IMR-90 (cell line): ENCODE data around the gene CCDC141. TPM values are rescaled to one million over a fixed set of nuclear protein-coding genes. Genes with fewer than 3 reads are reported as not detected.

Experiments
- ATAC-seq: fragments of 200-7000 bp; cut with Tn5 transposase; 2 replicates; pipeline ENCODE4 v1.9.1; 2020; ENCODE audit warnings: low read depth, mild to moderate bottlenecking, moderate library complexity
- BruUV-seq: library from RNA; stranded (reverse); fragments of 400-500 nt; replicated peaks from 2 replicates; lab custom pipeline; 2021; lab: Mats Ljungman, UMichigan
- CTCF ChIA-PET: fragments of 300-600 bp; formaldehyde crosslinking; extraction: SDS; loops from one replicate; lab custom pipeline; 2021; ENCODE audit warnings: antibody characterized with exemption; lab: Yijun Ruan, JAX
- POLR2A ChIA-PET: fragments of 300-600 bp; sonication (Branson Sonifier 250); formaldehyde crosslinking; loops from one replicate; lab custom pipeline; 2022; ENCODE audit warnings: antibody characterized with exemption; ENCODE audit not compliant: unreplicated experiment; lab: Charles Lee
- DNase-seq: peaks from one replicate; pipeline ENCODE4 v3.0.0; 2013
- H2AFZ ChIP-seq: replicated peaks from 2 replicates; pipeline ENCODE3; 2013; ENCODE audit warnings: low read length, mild to moderate bottlenecking; ENCODE audit not compliant: poor library complexity
- H2AK5ac ChIP-seq: 2 replicates; pipeline ENCODE4 v1.6.1; 2013; ENCODE audit warnings: low read depth, low read length, inconsistent platforms
- H2AK9ac ChIP-seq: replicated peaks from 2 replicates; pipeline ENCODE3; 2013; ENCODE audit warnings: mild to moderate bottlenecking, low read depth, low read length, moderate library complexity; ENCODE audit not compliant: poor library complexity
- H2BK120ac ChIP-seq: 2 replicates; pipeline ENCODE4 v1.6.1; 2013; ENCODE audit warnings: low read depth, low read length, inconsistent platforms
- H2BK15ac ChIP-seq: 3 replicates; pipeline ENCODE4 v1.6.1; 2013; ENCODE audit warnings: low read depth, low read length, inconsistent platforms
- H2BK20ac ChIP-seq: 2 replicates; pipeline ENCODE4 v1.6.1; 2013; ENCODE audit warnings: low read depth, mild to moderate bottlenecking, inconsistent platforms, low read length, moderate library complexity
- H2BK5ac ChIP-seq: 2 replicates; pipeline ENCODE4 v1.6.1; 2013; ENCODE audit warnings: mild to moderate bottlenecking, low read depth, low read length, inconsistent platforms; ENCODE audit not compliant: poor library complexity, severe bottlenecking
- H3K14ac ChIP-seq: replicated peaks from 2 replicates; pipeline ENCODE4 v1.6.1; 2013; ENCODE audit warnings: low read depth, low read length, inconsistent platforms
- H3K18ac ChIP-seq: 2 replicates; pipeline ENCODE4 v1.6.1; 2013; ENCODE audit warnings: low read depth, low read length, control low read depth
- H3K23ac ChIP-seq: 2 replicates; pipeline ENCODE4 v1.6.1; 2013; ENCODE audit warnings: low read depth, low read length, inconsistent platforms
- H3K27ac ChIP-seq: 2 replicates; pipeline ENCODE4 v1.5.1; 2013; ENCODE audit warnings: mild to moderate bottlenecking, control low read depth, low read length; ENCODE audit not compliant: insufficient read depth
- H3K27me3 ChIP-seq: 2 replicates; pipeline ENCODE4 v1.6.1; 2013; ENCODE audit warnings: low read length; ENCODE audit not compliant: control insufficient read depth, insufficient read depth
- H3K36me3 ChIP-seq: 2 replicates; pipeline ENCODE4 v1.6.1; 2013; ENCODE audit warnings: low read length, mixed read lengths; ENCODE audit not compliant: control insufficient read depth, insufficient read depth
- H3K4ac ChIP-seq: 2 replicates; pipeline ENCODE4 v1.6.1; 2013; ENCODE audit warnings: low read depth, low read length, inconsistent platforms
- H3K4me1 ChIP-seq: 2 replicates; pipeline ENCODE4 v1.6.1; 2013; ENCODE audit warnings: low read length, mixed read lengths; ENCODE audit not compliant: control insufficient read depth, insufficient read depth
- H3K4me2 ChIP-seq: 2 replicates; pipeline ENCODE4 v1.6.1; 2013; ENCODE audit warnings: low read depth, mild to moderate bottlenecking, control low read depth, low read length, moderate library complexity
- H3K4me3 ChIP-seq: 2 replicates; pipeline ENCODE4 v1.5.1; 2013; ENCODE audit warnings: low read depth, mild to moderate bottlenecking, control low read depth, low read length, moderate library complexity; ENCODE audit not compliant: insufficient read depth
- H3K56ac ChIP-seq: 2 replicates; pipeline ENCODE4 v1.6.1; 2013; ENCODE audit warnings: low read length, inconsistent platforms; ENCODE audit not compliant: insufficient read depth; ENCODE audit errors: extremely low read depth
- H3K79me1 ChIP-seq, 2 experiments: 2 replicates each; pipeline ENCODE4 v1.6.1; 2013; ENCODE audit warnings: low read length in 2 of 2, inconsistent platforms in 1 of 2, low read depth in 1 of 2
- H3K9ac ChIP-seq: 2 replicates; pipeline ENCODE4 v1.6.1; 2013; ENCODE audit warnings: low read depth, low read length, control low read depth
- H3K9me1 ChIP-seq: 2 replicates; pipeline ENCODE4 v1.6.1; 2013; ENCODE audit warnings: low read length, inconsistent platforms; ENCODE audit not compliant: insufficient read depth
- H3K9me3 ChIP-seq: 2 replicates; pipeline ENCODE4 v1.6.1; 2013; ENCODE audit warnings: low read length; ENCODE audit not compliant: control insufficient read depth, insufficient read depth
- H4K20me1 ChIP-seq: 2 replicates; pipeline ENCODE4 v1.6.1; 2013; ENCODE audit warnings: low read length, inconsistent platforms; ENCODE audit not compliant: insufficient read depth
- H4K5ac ChIP-seq: 2 replicates; pipeline ENCODE4 v1.6.1; 2013; ENCODE audit warnings: mild to moderate bottlenecking, low read depth, low read length, control low read depth
- H4K8ac ChIP-seq, 2 experiments: 2 replicates each; pipeline ENCODE4 v1.6.1; 2013; ENCODE audit warnings: low read depth in 2 of 2, low read length in 2 of 2, control low read depth in 1 of 2, inconsistent platforms in 1 of 2
- H4K91ac ChIP-seq: 2 replicates; pipeline ENCODE4 v1.6.1; 2013; ENCODE audit warnings: low read depth, low read length, inconsistent platforms; ENCODE audit not compliant: insufficient read depth
- BHLHE40 ChIP-seq: fragments of 150-350 bp; IDR thresholded peaks from 2 replicates; pipeline ENCODE4 v1.6.1; 2016; ENCODE audit warnings: mild to moderate bottlenecking, low read depth, low read length
- CHD1 ChIP-seq: IDR thresholded peaks from 2 replicates; pipeline ENCODE4 v1.6.1; 2012; ENCODE audit warnings: low read depth, low read length, improper control_type of control experiment
- ELK1 ChIP-seq: fragments of 150-350 bp; IDR thresholded peaks from 2 replicates; pipeline ENCODE4 v1.6.1; 2016; ENCODE audit warnings: low read depth, mild to moderate bottlenecking, low read length, moderate library complexity, borderline replicate concordance
- FOS ChIP-seq: fragments of 150-350 bp; IDR thresholded peaks from 2 replicates; pipeline ENCODE4 v1.6.1; 2016; ENCODE audit warnings: low read depth, low read length
- MAZ ChIP-seq: IDR thresholded peaks from 2 replicates; pipeline ENCODE4 v1.6.1; 2012; ENCODE audit warnings: low read depth, mild to moderate bottlenecking, low read length, improper control_type of control experiment, moderate library complexity, borderline replicate concordance
- NFE2L2 ChIP-seq: fragments of 150-350 bp; IDR thresholded peaks from 2 replicates; pipeline ENCODE4 v1.6.1; 2016; ENCODE audit warnings: low read depth, mild to moderate bottlenecking, low read length
- POLR2A ChIP-seq: IDR thresholded peaks from 2 replicates; pipeline ENCODE4 v1.6.1; 2012; ENCODE audit warnings: mild to moderate bottlenecking, low read depth, low read length
- RAD21 ChIP-seq: IDR thresholded peaks from 2 replicates; pipeline ENCODE4 v1.6.1; 2012; ENCODE audit warnings: low read length, improper control_type of control experiment
- RCOR1 ChIP-seq: IDR thresholded peaks from 2 replicates; pipeline ENCODE4 v1.6.1; 2012; ENCODE audit warnings: mild to moderate bottlenecking, low read length, improper control_type of control experiment; ENCODE audit not compliant: insufficient replicate concordance
- RFX5 ChIP-seq: IDR thresholded peaks from 2 replicates; pipeline ENCODE4 v1.8.0; 2012; ENCODE audit warnings: low read depth, mild to moderate bottlenecking, low read length, moderate library complexity
- SMC3 ChIP-seq: fragments of 150-350 bp; IDR thresholded peaks from 2 replicates; pipeline ENCODE4 v1.6.1; 2016; ENCODE audit warnings: low read depth, mild to moderate bottlenecking, antibody characterized with exemption, low read length, moderate library complexity
- USF2 ChIP-seq: fragments of 150-350 bp; IDR thresholded peaks from 2 replicates; pipeline ENCODE4 v1.6.1; 2017; ENCODE audit warnings: mild to moderate bottlenecking, antibody characterized with exemption, low read length, low read depth
- WGBS, 2 experiments: methylation state at CpG; one replicate each; pipeline versions ENCODE4 v1.1.5 to v1.1.7; 2013; ENCODE audit warnings: missing lambda C conversion rate in 2 of 2; ENCODE audit not compliant: insufficient read length in 1 of 2; ENCODE audit errors: extremely low coverage in 2 of 2; 5-methylcytosine and 5-hydroxymethylcytosine counted together
- dilution Hi-C: fragments of 300-500 bp; cut with HindIII; formaldehyde crosslinking; loops from one replicate; pipeline ENCODE4 v1.14.3; 2018; ENCODE audit warnings: low sequenced_read_pairs; ENCODE audit not compliant: unreplicated experiment
- in situ Hi-C: fragments of 300-500 bp; cut with MboI; formaldehyde crosslinking; loops from 3 replicates; pipeline ENCODE4 v1.14.3; 2019; ENCODE audit warnings: low sequenced_read_pairs, inconsistent platforms, mixed read lengths
- intact Hi-C: fragments of 100-400 bp; cut with micrococcal nuclease; formaldehyde crosslinking; loops from 2 replicates; pipeline ENCODE4 v1.10.0; 2022
- polyA plus RNA-seq, 3 experiments: library from polyadenylated mRNA; depleted of rRNA; stranded (reverse); fragments of >200 nt; gene quantifications; 2 replicates each; pipeline ENCODE4 v1.2.3, GENCODE V29; 2012; ENCODE audit warnings: low replicate concordance in 1 of 3
- total RNA-seq: library from RNA; depleted of rRNA; stranded (reverse); fragments of >200 nt; gene quantifications from 2 replicates; pipeline ENCODE4 v1.2.3, GENCODE V29; 2012
- TF ChIP-seq, protein P1 (sequence below): conservative IDR thresholded peaks from 2 replicates; pipeline ENCODE4 v1.5.1; 2012; ENCODE audit warnings: mild to moderate bottlenecking, low read depth, low read length, improper control_type of control experiment

The CCDC141 gene
- total and polyA plus RNA-seq, 2 of the 4 experiments (the other 2 are of a cell fraction): not detected

DNA sequence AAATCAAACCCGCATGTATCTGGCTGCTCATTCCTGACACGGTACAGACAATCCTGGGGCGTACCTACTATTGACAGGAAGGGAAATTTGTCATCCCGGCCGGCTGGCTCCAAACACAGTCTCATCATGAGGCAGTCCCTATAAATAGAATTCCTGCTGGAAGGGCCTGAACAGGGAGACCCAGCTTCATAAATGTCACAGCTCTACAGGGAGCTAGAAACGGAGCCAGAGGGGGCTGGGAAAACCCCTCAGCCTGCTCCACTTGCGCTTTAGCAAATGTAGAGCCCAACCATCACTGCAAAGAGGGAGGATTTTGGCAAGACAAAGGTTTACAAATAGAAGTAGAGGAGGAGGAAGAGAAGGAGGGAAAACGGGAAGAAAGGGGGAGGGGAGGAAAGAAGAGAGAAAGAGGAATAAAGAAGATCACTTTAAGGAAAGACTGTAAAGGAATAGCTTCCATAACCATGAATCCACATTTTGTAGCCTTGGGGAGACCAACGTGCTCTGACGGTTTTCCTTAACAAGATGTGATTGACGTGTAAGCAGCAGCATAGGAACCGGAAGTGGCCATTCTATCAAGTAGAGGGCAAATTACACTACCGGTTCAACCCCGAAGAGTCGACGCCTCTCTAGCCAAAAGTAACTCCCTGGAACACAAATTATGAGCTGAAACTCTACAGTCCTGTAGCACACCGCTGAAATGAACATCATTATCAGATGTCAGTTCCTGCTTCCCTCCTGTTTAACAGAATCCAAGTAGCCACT is 185.9 kb downstream of the CCDC141 start:
- no peak overlapping the region for H4K91ac ChIP-seq
- H3K4me3 ChIP-seq: no peak overlapping the region
- H3K27me3 ChIP-seq: no peaks in the 10 kb centered on the region
- TF ChIP-seq, protein P1, sequence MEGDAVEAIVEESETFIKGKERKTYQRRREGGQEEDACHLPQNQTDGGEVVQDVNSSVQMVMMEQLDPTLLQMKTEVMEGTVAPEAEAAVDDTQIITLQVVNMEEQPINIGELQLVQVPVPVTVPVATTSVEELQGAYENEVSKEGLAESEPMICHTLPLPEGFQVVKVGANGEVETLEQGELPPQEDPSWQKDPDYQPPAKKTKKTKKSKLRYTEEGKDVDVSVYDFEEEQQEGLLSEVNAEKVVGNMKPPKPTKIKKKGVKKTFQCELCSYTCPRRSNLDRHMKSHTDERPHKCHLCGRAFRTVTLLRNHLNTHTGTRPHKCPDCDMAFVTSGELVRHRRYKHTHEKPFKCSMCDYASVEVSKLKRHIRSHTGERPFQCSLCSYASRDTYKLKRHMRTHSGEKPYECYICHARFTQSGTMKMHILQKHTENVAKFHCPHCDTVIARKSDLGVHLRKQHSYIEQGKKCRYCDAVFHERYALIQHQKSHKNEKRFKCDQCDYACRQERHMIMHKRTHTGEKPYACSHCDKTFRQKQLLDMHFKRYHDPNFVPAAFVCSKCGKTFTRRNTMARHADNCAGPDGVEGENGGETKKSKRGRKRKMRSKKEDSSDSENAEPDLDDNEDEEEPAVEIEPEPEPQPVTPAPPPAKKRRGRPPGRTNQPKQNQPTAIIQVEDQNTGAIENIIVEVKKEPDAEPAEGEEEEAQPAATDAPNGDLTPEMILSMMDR: no peak
- TF ChIP-seq BHLHE40 (no peak), SMC3 (no peak), CHD1 (no peak), FOS (no peak), MAZ (no peak), ELK1 (no peak), RFX5 (no peak), NFE2L2 (no peak), RCOR1 (no peak), USF2 (no peak), RAD21 (no peak), POLR2A (no peak)
- no peak overlapping the region for H4K5ac ChIP-seq
- dilution Hi-C loops (no loop called here), intact Hi-C loops (no loop called here), in situ Hi-C loops (no loop called here)
- H3K79me1 ChIP-seq: no peaks in the 10 kb centered on the region
- no peaks in the 10 kb centered on the region for H4K20me1 ChIP-seq
- H3K9ac ChIP-seq: no peak overlapping the region
- no peak for ATAC-seq
- no peak overlapping the region for H2AK5ac ChIP-seq
- H2BK20ac ChIP-seq: no peak overlapping the region
- DNase-seq: no peak
- no peaks in the 10 kb centered on the region for H3K9me3 ChIP-seq
- H2AK9ac ChIP-seq: no peak overlapping the region
- BruUV-seq: no TSS peak
- H3K18ac ChIP-seq: no peak overlapping the region
- H3K4me1 ChIP-seq: peaks cover 8% of the 10 kb centered on the region
- H4K8ac ChIP-seq: no peak overlapping the region; a peak in 1 of 4 replicates
- H3K4me2 ChIP-seq: peak overlapping the region; percentile 42
- H3K9me1 ChIP-seq: peaks cover 4% of the 10 kb centered on the region
- no peak overlapping the region for H2BK5ac ChIP-seq
- ChIA-PET POLR2A (no interaction called here), CTCF (no interaction called here)
- H2AFZ ChIP-seq: peak overlapping the region; percentile 76
- WGBS, 2 experiments: 90% methylated on average over 2 of the region's 17 CpGs; no CpG with 5 or more reads in 1 of the 2 experiments
- no peak overlapping the region for H3K14ac ChIP-seq
- H3K27ac ChIP-seq: no peak overlapping the region
- H3K23ac ChIP-seq: no peak overlapping the region
- no peak overlapping the region for H2BK15ac ChIP-seq
- H3K4ac ChIP-seq: no peak overlapping the region
- H3K56ac ChIP-seq: no peak overlapping the region
- H3K36me3 ChIP-seq: no peaks in the 10 kb centered on the region
- H2BK120ac ChIP-seq: no peak overlapping the region
